Tibial nerve (tissue), 3 donors: Measurements from ENCODE around the gene CROCC2.

Experiments used
- CTCF ChIP-seq, 5 experiments: fragments of 200-600 bp in 3 of 5; fragments of 450-650 bp in 2 of 5; sonication (generic) in 3 of 5; IDR thresholded peaks; one replicate each; pipeline ENCODE4 v1.5.1; 2016 to 2019; ENCODE audit warnings: antibody characterized with exemption in 5 of 5, mild to moderate bottlenecking in 3 of 5, moderate library complexity in 2 of 5
- POLR2A ChIP-seq, 2 donors: fragments of 450-650 bp; IDR thresholded peaks; one replicate each; pipeline ENCODE4 v1.6.1; 2017; ENCODE audit warnings: antibody characterized with exemption in 2 of 2, mild to moderate bottlenecking in 2 of 2, moderate library complexity in 2 of 2

- TF ChIP-seq CTCF (IDR thresholded peaks at IDR 0.05): no peak
- TF ChIP-seq POLR2A (IDR thresholded peaks at IDR 0.05): no peak
Observed at GRCh38 chr2:240858871-240859270, 47.3 kb upstream of the CROCC2 start.
